DMS 273 (cell line): Measurements from ENCODE around the gene SLC25A21.
"Not testable (repeated sequence)": the region's sequence is repeated elsewhere in the genome, so short reads cannot be mapped to it uniquely, and the experiment has no call there.

Experiments used
- DNase-seq: peaks from one replicate; lab custom pipeline; 2025; ENCODE audit not compliant: unreplicated experiment; lab: John Stamatoyannopoulos, UW

Gene SLC25A21

GRCh38 chr14:36843410-36843809 lies 329.0 kb downstream of the SLC25A21 start:
- DNase-seq: no peak

GRCh38 chr14:36835128-36835527 lies 337.3 kb downstream of the SLC25A21 start:
- no peak for DNase-seq

GRCh38 chr14:36834293-36834692 lies 338.1 kb downstream of the SLC25A21 start:
- DNase-seq: no peak

- DNase-seq: no peak
Measured at GRCh38 chr14:36829547-36829946, 342.9 kb downstream of the SLC25A21 start.

GRCh38 chr14:36827861-36828260 lies 344.5 kb downstream of the SLC25A21 start:
- DNase-seq: no peak

GRCh38 chr14:36826614-36827013 lies 345.8 kb downstream of the SLC25A21 start:
- no peak for DNase-seq

- no peak for DNase-seq
Measured at GRCh38 chr14:36824854-36825253, 347.6 kb downstream of the SLC25A21 start.

GRCh38 chr14:36823651-36824050 lies 348.8 kb downstream of the SLC25A21 start:
- no peak for DNase-seq

- DNase-seq: no peak
Measured at GRCh38 chr14:36822685-36823084, 349.7 kb downstream of the SLC25A21 start.

- DNase-seq: no peak
Measured at GRCh38 chr14:36820901-36821300, 351.5 kb downstream of the SLC25A21 start.

- DNase-seq: no peak
Measured at GRCh38 chr14:36820111-36820709, 352.2 kb downstream of the SLC25A21 start.

- no peak for DNase-seq
Measured at GRCh38 chr14:36818794-36819384, 353.5 kb downstream of the SLC25A21 start.

- DNase-seq: no peak
Measured at GRCh38 chr14:36818246-36818645, 354.2 kb downstream of the SLC25A21 start.

- no peak for DNase-seq
Measured at GRCh38 chr14:36817071-36817930, 355.1 kb downstream of the SLC25A21 start.

- DNase-seq: no peak
Measured at GRCh38 chr14:36816481-36816880, 355.9 kb downstream of the SLC25A21 start.

GRCh38 chr14:36814783-36815182 lies 357.6 kb downstream of the SLC25A21 start:
- not testable (repeated sequence) for DNase-seq

- no peak for DNase-seq
Measured at GRCh38 chr14:36810209-36810608, 362.2 kb downstream of the SLC25A21 start.

GRCh38 chr14:36807727-36808126 lies 364.7 kb downstream of the SLC25A21 start:
- DNase-seq: peak; percentile 43

- no peak for DNase-seq
Measured at GRCh38 chr14:36805131-36805559, 367.3 kb downstream of the SLC25A21 start.

GRCh38 chr14:36797634-36798033 lies 374.8 kb downstream of the SLC25A21 start:
- DNase-seq: no peak

GRCh38 chr14:36791402-36791801 lies 381.0 kb downstream of the SLC25A21 start:
- no peak for DNase-seq

- no peak for DNase-seq
Measured at GRCh38 chr14:36785511-36785910, 386.9 kb downstream of the SLC25A21 start.
